Tibial nerve (tissue), 4 donors: ENCODE data around the gene GDF10. TPM values are rescaled to one million over a fixed set of nuclear protein-coding genes. Genes with fewer than 3 reads are reported as not detected.

ENCODE experiments used
- DNase-seq, 2 donors: peaks; one replicate each; pipeline ENCODE4 v3.0.0-alpha.2; 2019; ENCODE audit warnings: low spot score in 2 of 2
- H3K27ac ChIP-seq, 4 donors: fragments of 200-600 bp; sonication (generic) in 3 of 4; one replicate each; pipeline ENCODE4 v1.5.1; 2017 to 2019; ENCODE audit warnings: mild to moderate bottlenecking in 1 of 4
- H3K27me3 ChIP-seq, 2 donors: fragments of 200-600 bp; sonication (generic) in 1 of 2; one replicate each; pipeline versions ENCODE4 v1.5.1 to v1.6.0; 2017 to 2019
- H3K36me3 ChIP-seq, 3 donors: fragments of 200-600 bp; sonication (generic); one replicate each; pipeline ENCODE4 v1.5.1; 2018 to 2019
- H3K4me1 ChIP-seq, 4 donors: fragments of 200-600 bp; sonication (generic) in 3 of 4; one replicate each; pipeline ENCODE4 v1.5.1; 2017 to 2019
- H3K4me3 ChIP-seq, 4 donors: fragments of 200-600 bp; sonication (generic) in 3 of 4; one replicate each; pipeline ENCODE4 v1.5.1; 2017 to 2019; ENCODE audit warnings: mild to moderate bottlenecking in 1 of 4, moderate library complexity in 1 of 4
- H3K9me3 ChIP-seq, 4 donors: fragments of 200-600 bp; sonication (generic) in 3 of 4; one replicate each; pipeline ENCODE4 v1.5.1; 2017 to 2019
- EP300 ChIP-seq, 2 donors: sonication (generic); formaldehyde crosslinking; IDR thresholded peaks; one replicate each; pipeline ENCODE4 v1.6.1; 2017; ENCODE audit warnings: antibody characterized with exemption in 2 of 2, mild to moderate bottlenecking in 1 of 2
- POLR2A ChIP-seq, 2 donors: fragments of 450-650 bp; IDR thresholded peaks; one replicate each; pipeline ENCODE4 v1.6.1; 2017; ENCODE audit warnings: antibody characterized with exemption in 2 of 2, mild to moderate bottlenecking in 2 of 2, moderate library complexity in 2 of 2
- WGBS, 2 donors: methylation state at CpG; one replicate each; pipeline ENCODE4 v1.1.5; 2018; 5-methylcytosine and 5-hydroxymethylcytosine counted together
- total RNA-seq, 4 donors: library from RNA; depleted of rRNA; stranded (reverse); fragments of >200 nt; gene quantifications; one replicate each; pipeline ENCODE4 v1.1.0, GENCODE V29; 2016
- TF ChIP-seq, protein P1 (sequence below), 5 experiments: fragments of 200-600 bp in 3 of 5; fragments of 450-650 bp in 2 of 5; sonication (generic) in 3 of 5; IDR thresholded peaks; one replicate each; pipeline ENCODE4 v1.5.1; 2016 to 2019; ENCODE audit warnings: antibody characterized with exemption in 5 of 5, mild to moderate bottlenecking in 3 of 5, moderate library complexity in 2 of 5

GDF10 gene
- total RNA-seq, 4 donors from 2014 or later: 10.2 to 48.2 (median 22.9) TPM

- no peaks in the 10 kb centered on the region for H3K27me3 ChIP-seq
- 45 to 57% methylated on average over 5 of the region's 5 CpGs for WGBS, 2 donors
- no peaks in the 10 kb centered on the region for H3K9me3 ChIP-seq
- H3K4me3 ChIP-seq: no peak overlapping the region
- H3K27ac ChIP-seq: no peak overlapping the region
- no peaks in the 10 kb centered on the region for H3K4me1 ChIP-seq
- no peak for DNase-seq
- H3K36me3 ChIP-seq: no peaks in the 10 kb centered on the region
- no peak for TF ChIP-seq POLR2A (IDR thresholded peaks at IDR 0.05)
- no peak for TF ChIP-seq EP300 (IDR thresholded peaks at IDR 0.05)
- TF ChIP-seq, protein P1, sequence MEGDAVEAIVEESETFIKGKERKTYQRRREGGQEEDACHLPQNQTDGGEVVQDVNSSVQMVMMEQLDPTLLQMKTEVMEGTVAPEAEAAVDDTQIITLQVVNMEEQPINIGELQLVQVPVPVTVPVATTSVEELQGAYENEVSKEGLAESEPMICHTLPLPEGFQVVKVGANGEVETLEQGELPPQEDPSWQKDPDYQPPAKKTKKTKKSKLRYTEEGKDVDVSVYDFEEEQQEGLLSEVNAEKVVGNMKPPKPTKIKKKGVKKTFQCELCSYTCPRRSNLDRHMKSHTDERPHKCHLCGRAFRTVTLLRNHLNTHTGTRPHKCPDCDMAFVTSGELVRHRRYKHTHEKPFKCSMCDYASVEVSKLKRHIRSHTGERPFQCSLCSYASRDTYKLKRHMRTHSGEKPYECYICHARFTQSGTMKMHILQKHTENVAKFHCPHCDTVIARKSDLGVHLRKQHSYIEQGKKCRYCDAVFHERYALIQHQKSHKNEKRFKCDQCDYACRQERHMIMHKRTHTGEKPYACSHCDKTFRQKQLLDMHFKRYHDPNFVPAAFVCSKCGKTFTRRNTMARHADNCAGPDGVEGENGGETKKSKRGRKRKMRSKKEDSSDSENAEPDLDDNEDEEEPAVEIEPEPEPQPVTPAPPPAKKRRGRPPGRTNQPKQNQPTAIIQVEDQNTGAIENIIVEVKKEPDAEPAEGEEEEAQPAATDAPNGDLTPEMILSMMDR (IDR thresholded peaks at IDR 0.05): no peak
Measured at GRCh38 chr10:47262606-47263533, 37.1 kb upstream of the GDF10 start.

GRCh38 chr10:47264797-47265281 lies 35.2 kb upstream of the GDF10 start:
- Histone ChIP-seq H3K9me3 (no peaks in the 10 kb centered on the region), H3K4me3 (no peak overlapping the region), H3K27me3 (no peaks in the 10 kb centered on the region), H3K27ac (no peak overlapping the region), H3K4me1 (no peaks in the 10 kb centered on the region), H3K36me3 (no peaks in the 10 kb centered on the region)
- no peak for DNase-seq
- TF ChIP-seq, protein P1 (IDR thresholded peaks at IDR 0.05): no peak
- TF ChIP-seq EP300 (IDR thresholded peaks at IDR 0.05) (no peak), POLR2A (IDR thresholded peaks at IDR 0.05) (no peak)
- WGBS, 2 donors: 73 to 82% methylated on average over 6 to 7 of the region's 7 CpGs

- no peaks in the 10 kb centered on the region for H3K27me3 ChIP-seq
- no peak overlapping the region for H3K27ac ChIP-seq
- H3K9me3 ChIP-seq: no peaks in the 10 kb centered on the region
- no peak for DNase-seq
- H3K36me3 ChIP-seq: no peaks in the 10 kb centered on the region
- H3K4me1 ChIP-seq: no peaks in the 10 kb centered on the region
- TF ChIP-seq EP300 (IDR thresholded peaks at IDR 0.05) (no peak), POLR2A (IDR thresholded peaks at IDR 0.05) (no peak)
- TF ChIP-seq, protein P1 (IDR thresholded peaks at IDR 0.05): no peak
- 93 to 96% methylated on average over 5 of the region's 5 CpGs for WGBS, 2 donors
- H3K4me3 ChIP-seq: no peak overlapping the region
Measured at GRCh38 chr10:47266602-47267001, 33.4 kb upstream of the GDF10 start.

- Histone ChIP-seq H3K4me3 (no peak overlapping the region), H3K36me3 (no peaks in the 10 kb centered on the region), H3K9me3 (peaks cover 0 to 16% (median 0%) of the 10 kb centered on the region in 4 donors), H3K27ac (no peak overlapping the region), H3K27me3 (no peaks in the 10 kb centered on the region), H3K4me1 (no peaks in the 10 kb centered on the region)
- TF ChIP-seq, protein P1 (IDR thresholded peaks at IDR 0.05): no peak
- no peak for TF ChIP-seq POLR2A (IDR thresholded peaks at IDR 0.05)
- no peak for TF ChIP-seq EP300 (IDR thresholded peaks at IDR 0.05)
- 92% methylated on average over 9 of the region's 9 CpGs for WGBS, 2 donors
- no peak for DNase-seq
Measured at GRCh38 chr10:47268696-47269095, 31.3 kb upstream of the GDF10 start.

GRCh38 chr10:47269294-47269693 lies 30.7 kb upstream of the GDF10 start:
- WGBS, 2 donors: 55 to 59% methylated on average over 5 of the region's 5 CpGs
- H3K27me3 ChIP-seq: no peaks in the 10 kb centered on the region

More at GRCh38 chr10:47269294-47269693, 30.7 kb upstream of the GDF10 start:
- peaks cover 0 to 17% (median 0%) of the 10 kb centered on the region in 4 donors for H3K9me3 ChIP-seq
- TF ChIP-seq POLR2A (IDR thresholded peaks at IDR 0.05): no peak
- TF ChIP-seq, protein P1 (IDR thresholded peaks at IDR 0.05): no peak
- TF ChIP-seq EP300 (IDR thresholded peaks at IDR 0.05): no peak
- no peaks in the 10 kb centered on the region for H3K4me1 ChIP-seq
- no peaks in the 10 kb centered on the region for H3K36me3 ChIP-seq
- DNase-seq: no peak
- H3K4me3 ChIP-seq: no peak overlapping the region
- H3K27ac ChIP-seq: no peak overlapping the region
